Raji (cell line): Measurements from ENCODE around the gene SIN3B.

Experiments
- POLR2A ChIP-seq: IDR thresholded peaks from 2 replicates; pipeline ENCODE4 v1.6.1; 2011; ENCODE audit warnings: low read depth, low read length, control low read depth; ENCODE audit not compliant: insufficient read depth

SIN3B gene

DNA sequence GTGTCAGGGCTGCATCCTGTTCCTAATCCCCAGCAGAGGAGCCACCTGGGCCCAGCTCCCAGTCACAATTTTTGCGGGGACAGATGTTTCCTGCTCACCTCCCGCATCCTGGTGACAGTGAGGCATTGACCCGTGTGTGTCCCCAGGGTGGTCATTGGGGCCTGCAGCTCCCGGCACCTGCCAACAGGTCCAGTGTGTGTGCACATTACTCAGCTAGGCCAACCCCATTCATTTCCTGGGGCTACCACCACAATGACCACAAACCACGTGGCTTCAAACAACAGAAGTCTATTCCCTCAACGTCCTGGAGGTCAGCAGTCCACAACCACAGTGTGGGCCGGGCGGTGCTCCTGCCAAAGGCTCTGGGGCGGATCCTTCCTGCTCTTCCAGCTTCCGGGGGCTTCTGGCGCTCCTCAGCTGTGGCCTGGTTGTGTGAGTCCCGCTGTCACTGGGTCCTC, 47.7 kb downstream of the SIN3B start:
- no peak for TF ChIP-seq POLR2A

DNA sequence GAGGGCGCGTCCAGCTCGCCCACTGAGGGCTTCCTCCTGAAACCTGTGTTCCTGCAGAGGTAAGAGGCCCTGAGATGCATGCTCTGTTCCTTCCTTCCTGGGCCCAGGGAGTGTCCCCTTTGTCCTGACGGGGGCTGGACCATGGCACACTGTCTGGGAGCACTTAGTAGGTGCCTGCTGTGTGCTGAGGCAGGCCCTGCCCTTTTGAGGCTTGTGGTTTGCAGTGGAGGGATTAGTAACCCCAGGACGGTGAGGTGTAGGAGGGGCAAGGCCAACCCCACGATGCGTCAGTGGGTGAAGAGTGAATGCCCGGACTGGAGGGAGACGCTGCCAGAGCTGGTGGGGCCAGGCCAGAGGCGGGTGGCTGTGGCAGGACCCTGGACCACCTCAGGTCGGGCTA, 48.4 kb downstream of the SIN3B start:
- TF ChIP-seq POLR2A = no peak

DNA sequence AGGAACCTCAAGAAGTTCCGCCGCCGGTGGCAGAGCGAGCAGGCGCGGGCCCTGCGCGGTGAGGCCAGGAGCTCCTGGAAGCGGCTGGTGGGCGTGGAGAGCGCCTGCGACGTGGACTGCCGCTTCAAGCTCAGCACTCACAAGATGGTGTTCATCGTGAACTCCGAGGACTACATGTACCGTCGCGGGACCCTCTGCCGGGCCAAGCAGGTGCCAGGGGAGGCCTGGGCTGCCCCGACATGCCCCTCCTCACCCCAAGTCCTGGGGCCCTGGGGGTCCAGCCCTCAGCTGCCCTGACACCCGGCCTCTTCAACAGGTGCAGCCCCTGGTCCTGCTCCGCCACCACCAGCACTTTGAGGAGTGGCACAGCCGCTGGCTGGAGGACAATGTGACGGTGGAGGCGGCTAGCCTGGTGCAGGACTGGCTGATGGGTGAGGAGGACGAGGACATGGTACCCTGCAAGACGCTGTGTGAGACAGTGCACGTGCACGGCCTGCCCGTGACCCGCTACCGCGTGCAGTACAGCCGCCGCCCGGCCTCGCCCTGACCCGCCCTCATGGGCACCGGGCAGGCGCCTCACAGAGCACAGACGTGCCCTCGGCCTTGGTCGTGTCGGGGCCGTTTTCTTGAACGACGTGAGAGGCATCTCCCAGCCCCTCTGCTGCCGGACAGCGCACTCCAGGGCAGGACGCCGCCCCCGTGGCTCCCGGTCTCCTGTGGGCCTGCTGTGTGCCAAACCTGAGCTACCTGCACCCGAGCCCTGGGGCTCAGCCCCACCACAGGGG, 49.2 kb downstream of the SIN3B start:
- TF ChIP-seq POLR2A = no peak

DNA sequence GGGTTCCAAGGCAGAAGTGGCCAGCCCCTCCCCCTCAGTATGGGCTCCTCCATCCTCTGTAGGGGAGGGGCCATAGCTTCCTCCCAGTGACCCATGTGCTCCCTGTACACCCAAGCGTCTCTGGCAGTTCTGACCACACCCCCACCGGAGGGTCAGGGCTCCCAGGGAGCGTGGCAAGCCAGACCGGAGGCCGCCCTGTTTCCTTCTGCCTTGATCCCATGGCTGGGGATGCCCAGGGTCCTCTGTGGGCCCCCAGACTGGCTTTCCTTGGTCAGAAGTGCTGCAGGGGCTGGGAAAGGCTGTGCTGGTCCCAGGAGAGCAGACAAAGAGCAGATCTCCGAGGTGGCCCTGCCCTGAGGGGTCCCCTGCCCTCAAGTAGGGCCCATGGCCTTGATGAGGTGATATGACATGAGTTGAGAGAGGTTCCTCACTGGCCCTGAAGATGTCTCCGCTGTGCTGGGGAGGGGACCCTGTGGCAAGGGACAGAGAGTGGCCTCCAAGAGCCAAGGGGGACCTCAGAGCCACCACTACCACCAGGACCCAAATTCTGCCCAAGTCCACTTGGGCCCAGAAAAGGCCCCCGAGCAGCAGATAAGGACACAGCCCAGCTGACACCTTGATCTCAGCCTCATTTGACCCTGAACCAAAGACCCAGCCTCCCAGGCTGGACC, 51.8 kb downstream of the SIN3B start:
- TF ChIP-seq POLR2A = no peak

DNA sequence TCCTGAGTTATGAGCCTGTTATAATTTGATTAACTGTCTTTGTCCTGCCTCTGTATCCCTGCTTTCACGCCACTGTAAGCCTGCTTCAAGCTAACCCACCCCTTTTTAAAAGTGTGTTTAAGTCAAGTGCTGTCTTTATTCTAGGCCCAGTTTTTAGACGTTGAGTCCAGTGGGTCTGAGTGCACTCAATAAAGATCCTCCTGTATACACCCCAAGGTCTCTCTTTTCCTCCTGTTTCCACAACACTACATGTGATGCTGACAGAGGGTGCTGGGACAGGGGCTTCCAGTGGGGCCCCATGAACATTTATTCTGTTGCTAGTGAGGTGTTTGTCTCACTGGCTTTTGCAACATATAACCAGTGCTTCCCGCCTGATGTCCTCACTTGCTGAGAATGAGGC, 52.9 kb downstream of the SIN3B start:
- no peak for TF ChIP-seq POLR2A

DNA sequence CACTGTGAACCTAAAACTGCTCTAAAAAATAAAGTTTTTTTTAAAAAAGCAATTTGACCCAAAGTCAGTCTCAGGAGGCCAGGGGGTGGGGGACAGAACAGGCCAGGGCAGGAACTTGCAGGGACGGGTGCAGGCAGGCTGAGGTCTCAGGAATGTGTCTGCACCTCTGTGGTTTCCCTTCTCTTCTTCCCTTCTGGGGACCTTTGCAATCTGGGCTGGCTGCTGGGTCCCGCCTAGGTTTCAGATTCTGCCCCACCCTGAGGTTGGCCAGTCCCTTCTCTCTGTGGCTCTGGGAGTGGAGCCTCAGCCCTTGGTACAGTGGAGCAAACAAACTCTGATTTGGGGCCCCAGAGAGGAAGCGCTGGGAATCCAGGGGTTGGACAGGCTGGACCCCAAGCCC, 54.3 kb downstream of the SIN3B start:
- TF ChIP-seq POLR2A = no peak

DNA sequence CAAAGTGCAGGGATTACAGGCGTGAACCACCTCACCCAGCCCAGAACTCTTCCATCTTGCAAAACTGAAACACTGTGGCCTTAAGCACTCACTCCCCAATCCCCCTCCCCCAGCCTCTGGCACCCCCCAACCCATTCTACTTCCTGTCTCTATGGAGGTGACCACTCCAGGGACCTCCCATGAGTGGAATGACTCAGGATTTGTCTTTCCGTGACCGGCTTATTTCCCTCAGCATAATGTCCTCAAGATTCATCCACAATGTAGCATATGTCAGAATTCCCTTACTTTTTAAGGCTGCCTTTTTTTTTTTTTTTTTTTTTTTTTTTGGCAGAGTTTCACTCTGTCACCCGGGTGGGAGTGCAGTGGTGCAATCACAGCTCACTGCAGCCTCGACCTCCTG, 56.0 kb downstream of the SIN3B start:
- no peak for TF ChIP-seq POLR2A

DNA sequence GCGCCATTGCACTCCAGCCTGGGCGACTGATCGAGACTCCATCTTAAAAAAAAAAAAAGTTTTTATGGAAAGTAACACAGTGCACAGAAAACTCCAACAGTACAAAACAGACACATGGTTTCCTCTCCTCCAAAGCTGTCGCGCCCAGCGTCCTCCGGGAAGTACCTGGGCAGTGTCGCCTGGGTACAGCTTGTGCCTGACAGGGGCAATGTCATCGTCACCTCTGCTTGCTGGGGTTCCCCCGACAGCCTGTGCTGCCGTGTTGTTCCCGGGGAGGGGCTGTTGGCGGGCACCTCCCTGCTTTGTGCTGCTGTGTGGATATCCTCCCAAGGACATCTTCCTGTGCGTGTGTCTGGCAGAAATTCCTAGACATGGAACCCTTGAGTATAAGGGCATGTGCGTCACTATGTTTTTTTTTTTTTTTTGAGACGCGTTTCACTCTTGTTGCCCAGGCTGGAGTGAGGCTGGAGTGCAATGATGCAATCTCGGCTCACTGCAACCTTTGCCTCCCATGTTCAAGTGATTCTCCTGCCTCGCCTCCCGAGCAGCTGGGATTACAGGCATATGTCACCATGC, 57.2 kb downstream of the SIN3B start:
- TF ChIP-seq POLR2A = no peak

DNA sequence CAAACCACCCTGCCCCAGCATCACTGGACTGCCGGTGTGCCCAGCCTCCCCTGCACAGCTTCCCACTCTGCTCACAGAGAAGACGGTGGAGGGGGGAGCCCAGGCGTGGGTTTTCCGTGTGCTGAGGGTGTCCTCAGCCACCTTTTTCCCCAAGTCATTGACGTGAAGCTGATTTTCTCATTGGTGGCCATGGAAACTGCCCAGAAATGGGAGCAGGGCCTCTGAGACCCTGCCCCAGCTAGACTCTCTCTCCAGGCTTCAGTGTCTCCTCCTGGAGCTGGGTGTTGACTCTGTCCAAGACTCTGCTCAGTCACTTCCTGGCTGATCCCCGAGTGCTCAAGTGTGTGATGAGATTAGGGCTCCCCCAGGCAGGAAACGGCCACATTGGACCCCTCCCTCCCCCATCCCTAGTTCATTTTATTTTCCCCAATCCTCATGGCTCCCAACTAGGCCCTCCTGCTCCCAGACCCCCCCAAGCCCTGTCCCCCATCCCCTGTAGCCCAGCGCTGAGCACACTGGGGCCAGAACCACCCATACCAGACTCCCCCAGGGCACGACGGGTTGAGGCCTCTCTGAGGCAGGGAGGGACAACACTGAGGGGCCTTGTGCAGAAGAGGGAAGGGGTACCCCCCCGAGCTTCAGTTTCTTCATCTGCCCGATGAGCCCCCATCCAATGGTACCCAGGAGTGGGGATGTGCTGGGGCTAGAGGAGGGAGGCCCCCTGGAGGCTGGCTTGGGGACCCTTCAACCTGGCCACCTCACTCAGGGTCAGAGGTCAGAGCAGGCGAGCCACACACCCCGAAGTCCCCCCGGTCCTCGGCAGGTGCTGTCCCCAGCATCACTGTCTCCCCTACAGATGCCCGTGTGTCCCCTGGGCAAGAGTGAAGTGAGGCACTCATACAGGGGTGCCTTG, 58.4 kb downstream of the SIN3B start:
- no peak for TF ChIP-seq POLR2A

DNA sequence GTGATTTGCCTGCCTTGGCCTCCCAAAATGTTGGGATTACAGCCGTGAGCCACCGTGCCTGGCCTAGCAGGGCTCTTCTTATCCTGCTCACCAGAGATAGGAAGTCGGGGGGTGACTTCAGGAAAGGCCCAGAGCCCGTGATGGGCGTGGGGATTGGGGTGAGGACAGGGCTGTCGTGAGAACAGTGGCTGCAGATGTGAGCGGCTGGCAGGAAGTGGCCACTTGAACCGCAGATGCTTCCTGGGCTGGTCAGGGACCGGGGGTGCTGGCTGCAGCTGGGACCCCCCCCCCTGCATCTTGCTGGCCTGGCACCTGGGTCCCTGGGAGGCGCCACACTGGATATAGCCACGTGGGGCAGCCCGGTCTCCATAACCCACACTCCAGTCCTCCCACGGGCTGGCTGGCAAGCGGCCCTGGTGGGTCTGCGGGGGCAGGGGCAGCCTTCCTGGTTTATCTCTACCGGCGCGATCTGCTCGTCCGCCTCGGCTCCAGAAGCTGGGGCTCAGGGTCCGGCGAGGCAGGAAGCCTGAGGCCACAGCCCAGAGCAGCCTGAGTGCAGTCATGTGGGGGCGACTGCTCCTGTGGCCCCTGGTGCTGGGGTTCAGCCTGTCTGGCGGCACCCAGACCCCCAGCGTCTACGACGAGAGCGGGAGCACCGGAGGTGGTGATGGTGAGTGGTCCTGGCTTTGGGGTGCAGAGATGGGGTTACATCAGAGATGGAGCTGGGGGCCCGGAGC, 59.6 kb downstream of the SIN3B start, which contains the start of gene F2RL3:
F2RL3 (plus strand) TSS at position 371 of the 737 bp plus-strand sequence; CDS start at position 562, 191 bp downstream.
- no peak for TF ChIP-seq POLR2A

DNA sequence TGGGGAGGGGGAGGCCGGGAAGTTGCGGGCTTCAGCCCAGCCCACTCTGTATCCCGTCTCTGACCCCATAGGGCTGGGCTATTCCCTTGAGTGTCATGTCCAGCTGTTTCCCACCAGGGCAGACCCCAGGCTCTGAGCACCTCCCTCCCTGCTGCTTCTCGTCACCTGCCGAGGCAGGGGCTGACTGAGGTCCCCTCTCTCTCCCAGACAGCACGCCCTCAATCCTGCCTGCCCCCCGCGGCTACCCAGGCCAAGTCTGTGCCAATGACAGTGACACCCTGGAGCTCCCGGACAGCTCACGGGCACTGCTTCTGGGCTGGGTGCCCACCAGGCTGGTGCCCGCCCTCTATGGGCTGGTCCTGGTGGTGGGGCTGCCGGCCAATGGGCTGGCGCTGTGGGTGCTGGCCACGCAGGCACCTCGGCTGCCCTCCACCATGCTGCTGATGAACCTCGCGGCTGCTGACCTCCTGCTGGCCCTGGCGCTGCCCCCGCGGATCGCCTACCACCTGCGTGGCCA, 60.2 kb downstream of the SIN3B start:
- TF ChIP-seq POLR2A = no peak

DNA sequence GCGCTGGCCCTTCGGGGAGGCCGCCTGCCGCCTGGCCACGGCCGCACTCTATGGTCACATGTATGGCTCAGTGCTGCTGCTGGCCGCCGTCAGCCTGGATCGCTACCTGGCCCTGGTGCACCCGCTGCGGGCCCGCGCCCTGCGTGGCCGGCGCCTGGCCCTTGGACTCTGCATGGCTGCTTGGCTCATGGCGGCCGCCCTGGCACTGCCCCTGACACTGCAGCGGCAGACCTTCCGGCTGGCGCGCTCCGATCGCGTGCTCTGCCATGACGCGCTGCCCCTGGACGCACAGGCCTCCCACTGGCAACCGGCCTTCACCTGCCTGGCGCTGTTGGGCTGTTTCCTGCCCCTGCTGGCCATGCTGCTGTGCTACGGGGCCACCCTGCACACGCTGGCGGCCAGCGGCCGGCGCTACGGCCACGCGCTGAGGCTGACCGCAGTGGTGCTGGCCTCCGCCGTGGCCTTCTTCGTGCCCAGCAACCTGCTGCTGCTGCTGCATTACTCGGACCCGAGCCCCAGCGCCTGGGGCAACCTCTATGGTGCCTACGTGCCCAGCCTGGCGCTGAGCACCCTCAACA, 60.8 kb downstream of the SIN3B start:
- no peak for TF ChIP-seq POLR2A

DNA sequence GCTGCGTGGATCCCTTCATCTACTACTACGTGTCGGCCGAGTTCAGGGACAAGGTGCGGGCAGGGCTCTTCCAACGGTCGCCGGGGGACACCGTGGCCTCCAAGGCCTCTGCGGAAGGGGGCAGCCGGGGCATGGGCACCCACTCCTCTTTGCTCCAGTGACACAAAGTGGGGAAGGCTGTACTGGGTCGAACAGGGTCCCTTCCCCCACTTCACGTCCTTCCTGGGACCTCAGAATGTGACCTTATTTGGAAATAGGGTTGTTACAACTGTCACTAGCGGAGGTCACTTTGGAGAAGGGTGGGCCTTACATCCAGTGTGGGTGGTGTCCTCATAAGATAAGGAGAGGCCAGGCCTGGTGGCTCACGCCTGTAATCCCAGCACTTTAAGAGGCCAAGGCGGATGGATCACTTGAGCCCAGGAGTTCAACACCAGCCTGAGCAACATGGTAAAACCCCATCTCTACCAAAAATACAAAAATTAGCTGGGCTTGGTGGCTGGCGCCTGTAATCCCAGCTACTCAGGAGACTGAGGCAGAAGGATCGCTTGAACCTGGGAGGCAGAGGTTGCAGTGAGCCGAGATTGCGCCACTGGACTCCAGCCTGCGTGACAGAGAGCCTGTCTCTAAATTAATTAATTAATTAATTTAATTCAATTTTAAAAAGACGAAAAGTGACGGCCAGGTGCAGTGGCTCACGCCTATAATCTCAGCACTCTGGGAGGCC, 61.4 kb downstream of the SIN3B start:
- no peak for TF ChIP-seq POLR2A

DNA sequence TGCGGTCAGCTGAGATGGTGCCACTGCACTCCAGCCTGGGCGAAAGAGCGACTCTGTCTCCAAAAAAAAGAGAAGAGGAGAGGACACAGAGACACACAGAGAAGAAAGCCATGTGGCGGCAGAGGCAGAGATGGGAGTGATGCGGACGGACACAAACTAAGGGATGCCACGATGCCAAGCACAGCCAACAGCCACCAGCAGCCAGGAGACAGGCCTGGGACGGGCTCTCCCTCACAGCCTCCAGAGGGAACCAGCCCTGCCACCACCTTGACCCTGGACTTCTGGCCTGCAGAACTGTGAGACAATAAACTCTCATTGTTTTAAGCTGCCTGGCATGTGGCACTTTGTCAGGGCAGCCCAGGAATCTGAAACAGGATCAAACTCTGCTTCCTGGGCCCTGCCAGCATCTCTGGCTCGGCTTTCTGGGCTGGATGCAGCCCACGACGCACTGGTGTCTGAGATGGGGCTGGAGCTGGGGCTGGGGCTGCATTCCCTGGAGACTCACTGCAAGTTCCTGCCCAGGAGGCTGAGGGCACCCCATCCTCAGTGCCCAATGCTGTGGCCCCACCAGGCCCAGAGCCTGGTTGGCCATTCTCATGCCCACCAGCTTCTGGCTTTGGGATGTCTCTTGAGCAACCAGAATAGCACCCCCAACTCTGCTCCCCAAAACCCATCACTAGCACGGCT, 62.6 kb downstream of the SIN3B start:
- no peak for TF ChIP-seq POLR2A
